Measurements from ENCODE around the gene AQP4.

Gene AQP4

GRCh38 chr18:26839609-26840008 is 25.9 kb downstream of the AQP4 start:
- DNase-seq (ENCODE audit: low spot score), result no peak

DNA sequence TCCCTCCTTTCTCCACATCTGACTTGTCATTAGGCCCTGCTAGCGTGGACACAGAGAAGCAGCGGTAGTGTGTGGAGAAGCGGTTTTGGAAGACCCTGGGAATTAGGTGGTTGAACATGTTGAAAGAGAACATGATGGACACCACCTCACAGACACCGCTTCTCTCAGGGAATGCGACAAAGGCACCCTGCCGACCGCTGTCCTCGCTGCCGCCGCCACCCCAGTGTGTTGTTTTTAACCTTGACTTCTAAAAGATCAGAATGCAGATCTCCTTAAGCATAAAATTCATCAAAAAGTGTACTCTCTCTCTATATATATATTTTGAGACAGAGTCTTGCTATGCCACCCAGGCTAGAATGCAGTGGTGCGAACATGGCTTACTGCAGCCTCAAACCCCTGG is 33.2 kb downstream of the AQP4 start:
- no peak for DNase-seq (ENCODE audit: low spot score)

GRCh38 chr18:26827581-26827980 is 37.9 kb downstream of the AQP4 start:
- no peak for DNase-seq (ENCODE audit: low spot score)

GRCh38 chr18:26826656-26827235 is 38.8 kb downstream of the AQP4 start:
- no peak for DNase-seq (ENCODE audit: low spot score)

- no peak for DNase-seq (ENCODE audit: low spot score)
Measured at GRCh38 chr18:26821181-26821580, 44.3 kb downstream of the AQP4 start.

GRCh38 chr18:26819046-26819445 is 46.5 kb downstream of the AQP4 start:
- no peak for DNase-seq (ENCODE audit: low spot score)

GRCh38 chr18:26818461-26818860 is 47.0 kb downstream of the AQP4 start:
- DNase-seq (ENCODE audit: low spot score), result no peak

DNA sequence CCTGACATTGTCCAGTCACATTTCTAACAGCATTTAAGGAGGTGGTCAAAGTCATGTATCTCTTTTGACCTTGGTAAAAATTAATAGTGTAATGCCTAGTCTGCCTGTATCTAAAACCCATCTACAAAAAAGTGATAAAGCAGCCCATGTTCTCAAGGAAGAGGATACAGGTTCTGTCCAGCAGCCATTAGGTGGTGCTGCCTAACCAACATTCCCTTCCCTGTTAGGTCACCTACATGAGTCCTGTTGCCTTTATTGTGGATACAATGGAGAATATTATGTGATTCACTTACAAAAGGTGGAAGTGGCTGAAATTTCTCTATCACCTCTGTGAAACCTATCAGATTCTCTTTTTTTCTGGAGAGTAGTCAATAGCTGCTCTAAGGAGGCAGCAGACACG is 52.5 kb downstream of the AQP4 start:
- DNase-seq (ENCODE audit: low spot score), result no peak

DNA sequence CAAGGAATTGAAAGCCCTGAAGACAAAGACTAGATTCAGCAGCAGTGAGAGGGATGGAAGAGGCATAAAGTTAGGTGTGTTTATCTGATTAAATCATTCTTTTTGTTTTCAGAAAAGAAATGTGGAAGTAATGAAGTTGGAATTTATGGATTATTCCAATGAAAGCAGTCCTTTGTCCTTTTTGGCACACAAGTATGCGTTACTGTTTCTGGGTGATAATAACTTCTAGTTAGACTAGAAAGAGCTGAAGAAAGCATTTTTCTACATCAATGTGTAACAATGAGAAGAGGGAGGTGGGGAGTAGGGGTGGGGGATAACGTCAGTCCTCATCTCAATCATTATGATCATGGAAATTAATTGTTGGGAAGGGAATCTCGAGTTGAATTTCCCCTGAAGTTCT is 53.0 kb downstream of the AQP4 start:
- no peak for DNase-seq (ENCODE audit: low spot score)

- no peak for DNase-seq (ENCODE audit: low spot score)
Measured at GRCh38 chr18:26809346-26809745, 56.2 kb downstream of the AQP4 start.

GRCh38 chr18:26806224-26806623 is 59.3 kb downstream of the AQP4 start:
- no peak for DNase-seq (ENCODE audit: low spot score)

DNA sequence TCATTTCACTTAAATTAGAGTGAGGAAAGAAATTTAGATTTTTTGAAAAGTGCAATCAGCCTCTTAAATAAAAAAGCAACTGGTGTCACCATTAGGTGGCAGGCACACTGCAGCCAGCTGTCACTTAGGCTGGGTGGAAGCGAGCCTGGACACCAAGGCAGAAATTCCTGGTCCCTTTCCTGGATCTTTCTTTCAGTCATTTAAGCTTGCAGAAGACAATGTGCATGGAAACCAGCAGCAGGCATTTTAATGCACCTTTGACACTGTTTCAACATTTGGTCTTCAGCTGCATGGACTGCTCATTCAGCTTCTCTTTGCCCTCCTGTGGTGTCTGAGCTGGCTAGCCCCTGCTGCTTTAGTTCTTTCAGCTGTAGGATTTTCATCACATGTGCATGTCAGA is 61.0 kb downstream of the AQP4 start:
- no peak for DNase-seq (ENCODE audit: low spot score)

DNA sequence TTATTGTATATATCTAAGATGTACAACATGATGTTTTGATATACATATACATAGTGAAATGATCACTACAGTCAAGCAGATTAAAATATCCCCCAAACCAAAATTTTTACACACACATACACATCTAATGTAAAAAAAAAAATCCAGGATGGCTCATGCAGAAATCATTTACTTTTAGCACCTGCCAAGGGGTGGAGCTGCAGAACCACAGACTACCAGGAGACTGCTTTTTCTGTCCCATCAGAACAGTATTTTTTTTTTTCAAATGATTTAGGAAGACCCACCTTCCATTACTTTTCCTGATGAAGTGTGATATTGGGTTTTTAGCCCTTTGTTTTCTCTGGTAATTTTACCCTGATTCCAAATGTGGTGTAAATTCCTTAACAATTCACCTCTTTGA is 61.9 kb downstream of the AQP4 start:
- DNase-seq (ENCODE audit: low spot score), result no peak

DNA sequence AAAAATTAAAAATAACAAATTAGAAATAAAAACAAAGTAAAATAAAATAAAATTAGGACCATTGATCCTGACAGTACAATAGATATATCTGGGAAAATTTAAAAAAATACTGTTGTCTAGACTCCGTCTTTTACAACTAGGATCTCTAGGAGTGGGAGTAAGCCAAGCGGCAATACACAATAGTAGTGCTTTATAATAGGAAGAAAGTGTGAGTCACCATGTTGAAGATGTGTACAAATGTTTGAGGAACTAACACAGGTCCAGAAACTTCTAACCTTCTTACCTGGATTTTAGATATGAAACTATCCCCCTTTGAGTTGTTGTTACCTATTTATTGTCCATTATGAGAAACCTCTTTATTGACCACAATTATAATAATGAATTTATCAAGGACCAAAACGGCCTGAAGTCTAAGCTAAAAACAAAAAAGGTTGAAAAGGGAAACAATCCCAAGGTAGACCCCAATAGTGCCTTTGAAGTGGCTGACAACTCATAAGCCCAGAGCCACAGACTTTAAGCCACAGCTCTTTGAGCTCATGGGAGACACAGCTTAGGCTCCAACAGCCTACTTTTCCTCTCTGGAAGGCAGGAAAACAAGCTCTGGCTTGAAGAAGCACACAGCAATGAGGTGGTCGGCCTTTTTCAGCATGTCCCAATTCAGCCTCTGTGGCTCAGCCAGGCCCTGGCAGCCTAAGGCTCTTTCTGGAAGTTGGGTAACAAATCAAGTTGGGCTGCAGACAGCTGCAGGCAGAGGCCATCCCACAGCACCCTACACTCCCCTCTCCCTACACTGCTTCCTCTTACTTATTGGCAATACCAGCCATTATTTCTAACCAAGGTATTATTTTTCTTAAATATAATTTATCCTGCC is 62.9 kb downstream of the AQP4 start:
- no peak for DNase-seq (ENCODE audit: low spot score)
